Astrocyte of the spinal cord (primary cell): ENCODE data around the gene ZNF320.
A peak's percentile ranks its signal among the peaks of the same experiment; 100 is the strongest.
"Not testable (repeated sequence)": the region's sequence is repeated elsewhere in the genome, so short reads cannot be mapped to it uniquely, and the experiment has no call there.

Experiments used
- DNase-seq: peaks from one replicate; pipeline ENCODE4 v3.0.0; 2011; ENCODE audit warnings: low read depth, low spot score
- H3K4me3 ChIP-seq: 2 replicates; pipeline ENCODE4 v1.5.1; 2011; ENCODE audit warnings: low read depth, mild to moderate bottlenecking, low read length, moderate library complexity
- CTCF ChIP-seq: IDR thresholded peaks from 2 replicates; pipeline ENCODE4 v1.5.1; 2012; ENCODE audit warnings: low read depth, mild to moderate bottlenecking, low read length, inconsistent platforms
- in situ Hi-C: cut with HindIII; loops from 2 replicates; pipeline ENCODE4 v1.10.0; 2017; ENCODE audit warnings: low sequenced_read_pairs

Gene ZNF320

GRCh38 chr19:52936151-52936953 lies 38.9 kb upstream of the ZNF320 start:
- no peak for TF ChIP-seq CTCF
- H3K4me3 ChIP-seq, result no peak overlapping the region
- no peak for DNase-seq
- in situ Hi-C loops, result no loop called here

GRCh38 chr19:52935434-52935833 lies 38.0 kb upstream of the ZNF320 start:
- no peak overlapping the region for H3K4me3 ChIP-seq
- in situ Hi-C loops, result no loop called here
- no peak for TF ChIP-seq CTCF
- DNase-seq, result peak; percentile 79

GRCh38 chr19:52924641-52925040 lies 27.2 kb upstream of the ZNF320 start:
- DNase-seq, in situ Hi-C loops: not testable (repeated sequence)

GRCh38 chr19:52923778-52924593 lies 26.6 kb upstream of the ZNF320 start:
- in situ Hi-C loops, result no loop called here
- no peak for DNase-seq
- no peak for TF ChIP-seq CTCF
- peak overlapping the region; percentile 83 for H3K4me3 ChIP-seq

More at GRCh38 chr19:52924641-52925040, 27.2 kb upstream of the ZNF320 start:
- H3K4me3 ChIP-seq, result not testable (repeated sequence)

DNA sequence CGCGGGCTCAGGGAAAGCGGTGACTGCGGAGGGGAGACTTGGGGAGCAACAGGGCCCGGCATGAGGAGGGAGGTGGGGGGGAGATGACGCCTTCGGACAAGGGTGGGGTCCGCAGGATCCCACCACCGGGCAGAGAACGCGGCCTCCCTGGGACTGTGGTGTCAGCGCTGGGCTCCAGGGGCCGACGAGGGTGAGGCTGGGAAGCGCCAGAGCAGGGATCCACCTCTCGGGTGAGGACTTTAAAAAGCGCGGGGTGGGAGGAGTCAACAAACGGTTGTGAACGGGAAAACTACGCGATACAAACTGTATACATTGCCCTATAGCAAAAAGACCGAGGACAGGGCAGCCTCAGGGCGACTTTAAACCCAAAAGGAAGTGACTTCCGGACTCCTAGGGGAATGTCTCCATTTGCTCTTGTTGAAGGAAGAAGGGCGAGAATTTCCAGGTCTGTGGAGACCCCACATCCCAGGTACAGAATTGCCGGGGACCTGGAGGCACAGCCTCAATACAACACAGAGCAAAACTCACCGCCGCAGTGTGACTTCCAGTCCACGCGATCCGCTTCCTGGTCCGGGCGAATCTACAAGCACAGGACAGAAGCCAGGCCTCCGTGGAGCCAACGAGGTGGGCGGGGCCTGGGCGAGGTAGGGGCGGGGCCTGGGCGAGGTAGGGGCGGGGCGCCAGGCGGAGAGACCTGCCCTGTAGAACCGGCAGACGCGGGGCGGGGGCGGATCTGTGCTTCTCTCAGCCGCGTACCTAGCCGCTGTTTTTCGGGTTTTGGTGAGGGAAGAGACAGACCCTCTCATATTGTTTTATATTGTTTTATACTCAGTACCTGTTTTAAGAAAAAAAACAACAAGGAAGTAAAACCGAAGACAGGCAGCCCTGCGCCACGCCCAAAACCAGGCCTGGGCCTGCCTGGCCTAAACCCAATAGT lies 25.7 kb upstream of the ZNF320 start, which contains the start of gene ZNF888:
Gene ZNF888 (minus strand): TSS at position 588 of the 937 bp plus-strand sequence. CDS start 5,555 bp downstream, outside the sequence.
- in situ Hi-C loops, result no loop called here
- DNase-seq, result peak; percentile 80
- TF ChIP-seq CTCF, result no peak
- peak within 1 kb of the TSS; percentile 83 for H3K4me3 ChIP-seq

GRCh38 chr19:52917531-52917930 lies 20.1 kb upstream of the ZNF320 start:
- in situ Hi-C loops, result no loop called here
- DNase-seq, result no peak
- no peak for TF ChIP-seq CTCF

More at GRCh38 chr19:52917531-52917930, 20.1 kb upstream of the ZNF320 start:
- no peak overlapping the region for H3K4me3 ChIP-seq
